GM23338 (cell line): ENCODE results near the gene RNF168.

ENCODE experiments used
- CREB1 ChIP-seq: fragments of 250-450 bp; sonication (Bioruptor Pico); IDR thresholded peaks from 2 replicates; pipeline ENCODE4 v1.5.0; 2020; ENCODE audit warnings: low read depth, mild to moderate bottlenecking, moderate library complexity
- EZH2 ChIP-seq: fragments of 200-600 bp; sonication (generic); IDR thresholded peaks from one replicate; pipeline ENCODE4 v1.8.0; 2017; ENCODE audit warnings: antibody characterized with exemption, mild to moderate bottlenecking, low read depth; ENCODE audit not compliant: unreplicated experiment
- EZH2phosphoT487 ChIP-seq: fragments of 200-600 bp; sonication (generic); IDR thresholded peaks from one replicate; pipeline ENCODE4 v1.8.1; 2018; ENCODE audit warnings: antibody characterized with exemption; ENCODE audit not compliant: unreplicated experiment
- JUNB ChIP-seq: IDR thresholded peaks from one replicate; pipeline ENCODE4 v1.6.1; 2016; ENCODE audit warnings: antibody characterized with exemption; ENCODE audit not compliant: unreplicated experiment
- NANOG ChIP-seq: IDR thresholded peaks from 2 replicates; pipeline ENCODE4 v1.6.1; 2016; ENCODE audit warnings: antibody characterized with exemption, borderline replicate concordance
- POLR2AphosphoS5 ChIP-seq: IDR thresholded peaks from 2 replicates; pipeline ENCODE4 v1.6.1; 2016; ENCODE audit warnings: antibody characterized with exemption, low read depth
- STAT1 ChIP-seq: IDR thresholded peaks from one replicate; pipeline ENCODE4 v1.6.1; 2016; ENCODE audit warnings: antibody characterized with exemption; ENCODE audit not compliant: unreplicated experiment
- ZNF114 ChIP-seq: fragments of 250-450 bp; sonication (Bioruptor Pico); IDR thresholded peaks from 2 replicates; pipeline ENCODE4 v1.5.0; 2020; ENCODE audit warnings: mild to moderate bottlenecking, moderate library complexity
- ZNF331 ChIP-seq: fragments of 250-450 bp; sonication (Bioruptor Pico); IDR thresholded peaks from 2 replicates; pipeline ENCODE4 v1.5.0; 2020; ENCODE audit warnings: low read depth, mild to moderate bottlenecking, moderate library complexity
- TF ChIP-seq, protein P1 (sequence below): IDR thresholded peaks from 2 replicates; pipeline ENCODE4 v1.6.1; 2016; ENCODE audit warnings: antibody characterized with exemption
- TF ChIP-seq, protein P2 (sequence below), 2 experiments: fragments of 200-600 bp in 1 of 2; sonication (generic) in 1 of 2; conservative IDR thresholded peaks; 2 replicates each; pipeline versions ENCODE4 v1.5.1 to v1.6.1; 2016 to 2017; ENCODE audit warnings: antibody characterized with exemption in 2 of 2, low read depth in 2 of 2, mild to moderate bottlenecking in 2 of 2, moderate library complexity in 1 of 2
- TF ChIP-seq, protein P3 (sequence below): IDR thresholded peaks from one replicate; pipeline ENCODE4 v1.6.1; 2018; ENCODE audit warnings: antibody characterized with exemption; ENCODE audit not compliant: unreplicated experiment
- TF ChIP-seq, protein P4 (sequence below): fragments of 250-450 bp; sonication (Bioruptor Pico); IDR thresholded peaks from 2 replicates; pipeline ENCODE4 v1.5.0; 2020; ENCODE audit warnings: mild to moderate bottlenecking, moderate library complexity

DNA sequence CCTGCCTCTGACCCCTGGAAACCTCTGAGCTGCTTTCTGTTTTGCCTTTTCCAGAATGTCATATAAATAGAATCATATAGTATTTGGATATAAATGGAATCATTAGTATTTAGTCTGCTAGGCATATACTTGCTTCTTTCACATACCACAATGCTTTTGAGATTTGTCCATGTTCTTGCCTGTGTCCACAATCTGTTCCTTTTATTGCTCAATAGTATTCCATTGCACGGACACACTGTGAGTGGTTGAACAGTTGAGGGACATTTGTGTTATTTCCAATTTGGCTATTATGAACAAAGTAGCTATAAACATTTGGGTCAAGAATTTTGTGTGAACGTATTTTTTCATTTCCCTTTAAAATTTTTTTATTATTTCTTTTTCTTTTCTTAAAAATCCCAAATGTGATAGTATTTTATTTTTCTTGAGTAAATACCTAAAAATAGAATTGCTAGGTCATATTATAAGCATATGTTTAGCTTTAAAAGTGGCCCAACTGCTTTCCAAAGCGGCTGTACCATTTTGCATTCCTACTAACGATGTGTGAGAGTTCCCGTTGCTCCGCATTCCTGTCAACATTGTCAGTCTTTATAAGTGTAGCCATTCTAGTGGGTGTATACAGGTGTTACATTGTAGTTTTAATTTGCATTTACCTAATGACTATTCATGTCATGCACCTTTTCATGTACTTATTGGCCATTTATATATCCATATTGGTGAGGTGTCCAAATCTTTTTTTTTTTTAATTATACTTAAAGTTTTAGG is 38.3 kb upstream of the RNF168 start:
- TF ChIP-seq, protein P1, sequence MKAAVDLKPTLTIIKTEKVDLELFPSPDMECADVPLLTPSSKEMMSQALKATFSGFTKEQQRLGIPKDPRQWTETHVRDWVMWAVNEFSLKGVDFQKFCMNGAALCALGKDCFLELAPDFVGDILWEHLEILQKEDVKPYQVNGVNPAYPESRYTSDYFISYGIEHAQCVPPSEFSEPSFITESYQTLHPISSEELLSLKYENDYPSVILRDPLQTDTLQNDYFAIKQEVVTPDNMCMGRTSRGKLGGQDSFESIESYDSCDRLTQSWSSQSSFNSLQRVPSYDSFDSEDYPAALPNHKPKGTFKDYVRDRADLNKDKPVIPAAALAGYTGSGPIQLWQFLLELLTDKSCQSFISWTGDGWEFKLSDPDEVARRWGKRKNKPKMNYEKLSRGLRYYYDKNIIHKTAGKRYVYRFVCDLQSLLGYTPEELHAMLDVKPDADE: no peak
- TF ChIP-seq EZH2phosphoT487: no peak
- TF ChIP-seq, protein P2, sequence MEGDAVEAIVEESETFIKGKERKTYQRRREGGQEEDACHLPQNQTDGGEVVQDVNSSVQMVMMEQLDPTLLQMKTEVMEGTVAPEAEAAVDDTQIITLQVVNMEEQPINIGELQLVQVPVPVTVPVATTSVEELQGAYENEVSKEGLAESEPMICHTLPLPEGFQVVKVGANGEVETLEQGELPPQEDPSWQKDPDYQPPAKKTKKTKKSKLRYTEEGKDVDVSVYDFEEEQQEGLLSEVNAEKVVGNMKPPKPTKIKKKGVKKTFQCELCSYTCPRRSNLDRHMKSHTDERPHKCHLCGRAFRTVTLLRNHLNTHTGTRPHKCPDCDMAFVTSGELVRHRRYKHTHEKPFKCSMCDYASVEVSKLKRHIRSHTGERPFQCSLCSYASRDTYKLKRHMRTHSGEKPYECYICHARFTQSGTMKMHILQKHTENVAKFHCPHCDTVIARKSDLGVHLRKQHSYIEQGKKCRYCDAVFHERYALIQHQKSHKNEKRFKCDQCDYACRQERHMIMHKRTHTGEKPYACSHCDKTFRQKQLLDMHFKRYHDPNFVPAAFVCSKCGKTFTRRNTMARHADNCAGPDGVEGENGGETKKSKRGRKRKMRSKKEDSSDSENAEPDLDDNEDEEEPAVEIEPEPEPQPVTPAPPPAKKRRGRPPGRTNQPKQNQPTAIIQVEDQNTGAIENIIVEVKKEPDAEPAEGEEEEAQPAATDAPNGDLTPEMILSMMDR (conservative IDR thresholded peaks at IDR 0.05; ENCODE audit: low read depth in 2 of 2): no peak
- no peak for TF ChIP-seq POLR2AphosphoS5
- TF ChIP-seq, protein P3, sequence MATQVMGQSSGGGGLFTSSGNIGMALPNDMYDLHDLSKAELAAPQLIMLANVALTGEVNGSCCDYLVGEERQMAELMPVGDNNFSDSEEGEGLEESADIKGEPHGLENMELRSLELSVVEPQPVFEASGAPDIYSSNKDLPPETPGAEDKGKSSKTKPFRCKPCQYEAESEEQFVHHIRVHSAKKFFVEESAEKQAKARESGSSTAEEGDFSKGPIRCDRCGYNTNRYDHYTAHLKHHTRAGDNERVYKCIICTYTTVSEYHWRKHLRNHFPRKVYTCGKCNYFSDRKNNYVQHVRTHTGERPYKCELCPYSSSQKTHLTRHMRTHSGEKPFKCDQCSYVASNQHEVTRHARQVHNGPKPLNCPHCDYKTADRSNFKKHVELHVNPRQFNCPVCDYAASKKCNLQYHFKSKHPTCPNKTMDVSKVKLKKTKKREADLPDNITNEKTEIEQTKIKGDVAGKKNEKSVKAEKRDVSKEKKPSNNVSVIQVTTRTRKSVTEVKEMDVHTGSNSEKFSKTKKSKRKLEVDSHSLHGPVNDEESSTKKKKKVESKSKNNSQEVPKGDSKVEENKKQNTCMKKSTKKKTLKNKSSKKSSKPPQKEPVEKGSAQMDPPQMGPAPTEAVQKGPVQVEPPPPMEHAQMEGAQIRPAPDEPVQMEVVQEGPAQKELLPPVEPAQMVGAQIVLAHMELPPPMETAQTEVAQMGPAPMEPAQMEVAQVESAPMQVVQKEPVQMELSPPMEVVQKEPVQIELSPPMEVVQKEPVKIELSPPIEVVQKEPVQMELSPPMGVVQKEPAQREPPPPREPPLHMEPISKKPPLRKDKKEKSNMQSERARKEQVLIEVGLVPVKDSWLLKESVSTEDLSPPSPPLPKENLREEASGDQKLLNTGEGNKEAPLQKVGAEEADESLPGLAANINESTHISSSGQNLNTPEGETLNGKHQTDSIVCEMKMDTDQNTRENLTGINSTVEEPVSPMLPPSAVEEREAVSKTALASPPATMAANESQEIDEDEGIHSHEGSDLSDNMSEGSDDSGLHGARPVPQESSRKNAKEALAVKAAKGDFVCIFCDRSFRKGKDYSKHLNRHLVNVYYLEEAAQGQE: no peak
- TF ChIP-seq EZH2: no peak
- no peak for TF ChIP-seq NANOG
- no peak for TF ChIP-seq CREB1 (CRISPR knock-in tag)
- TF ChIP-seq JUNB: no peak
- no peak for TF ChIP-seq ZNF114 (CRISPR knock-in tag)
- TF ChIP-seq, protein P4, sequence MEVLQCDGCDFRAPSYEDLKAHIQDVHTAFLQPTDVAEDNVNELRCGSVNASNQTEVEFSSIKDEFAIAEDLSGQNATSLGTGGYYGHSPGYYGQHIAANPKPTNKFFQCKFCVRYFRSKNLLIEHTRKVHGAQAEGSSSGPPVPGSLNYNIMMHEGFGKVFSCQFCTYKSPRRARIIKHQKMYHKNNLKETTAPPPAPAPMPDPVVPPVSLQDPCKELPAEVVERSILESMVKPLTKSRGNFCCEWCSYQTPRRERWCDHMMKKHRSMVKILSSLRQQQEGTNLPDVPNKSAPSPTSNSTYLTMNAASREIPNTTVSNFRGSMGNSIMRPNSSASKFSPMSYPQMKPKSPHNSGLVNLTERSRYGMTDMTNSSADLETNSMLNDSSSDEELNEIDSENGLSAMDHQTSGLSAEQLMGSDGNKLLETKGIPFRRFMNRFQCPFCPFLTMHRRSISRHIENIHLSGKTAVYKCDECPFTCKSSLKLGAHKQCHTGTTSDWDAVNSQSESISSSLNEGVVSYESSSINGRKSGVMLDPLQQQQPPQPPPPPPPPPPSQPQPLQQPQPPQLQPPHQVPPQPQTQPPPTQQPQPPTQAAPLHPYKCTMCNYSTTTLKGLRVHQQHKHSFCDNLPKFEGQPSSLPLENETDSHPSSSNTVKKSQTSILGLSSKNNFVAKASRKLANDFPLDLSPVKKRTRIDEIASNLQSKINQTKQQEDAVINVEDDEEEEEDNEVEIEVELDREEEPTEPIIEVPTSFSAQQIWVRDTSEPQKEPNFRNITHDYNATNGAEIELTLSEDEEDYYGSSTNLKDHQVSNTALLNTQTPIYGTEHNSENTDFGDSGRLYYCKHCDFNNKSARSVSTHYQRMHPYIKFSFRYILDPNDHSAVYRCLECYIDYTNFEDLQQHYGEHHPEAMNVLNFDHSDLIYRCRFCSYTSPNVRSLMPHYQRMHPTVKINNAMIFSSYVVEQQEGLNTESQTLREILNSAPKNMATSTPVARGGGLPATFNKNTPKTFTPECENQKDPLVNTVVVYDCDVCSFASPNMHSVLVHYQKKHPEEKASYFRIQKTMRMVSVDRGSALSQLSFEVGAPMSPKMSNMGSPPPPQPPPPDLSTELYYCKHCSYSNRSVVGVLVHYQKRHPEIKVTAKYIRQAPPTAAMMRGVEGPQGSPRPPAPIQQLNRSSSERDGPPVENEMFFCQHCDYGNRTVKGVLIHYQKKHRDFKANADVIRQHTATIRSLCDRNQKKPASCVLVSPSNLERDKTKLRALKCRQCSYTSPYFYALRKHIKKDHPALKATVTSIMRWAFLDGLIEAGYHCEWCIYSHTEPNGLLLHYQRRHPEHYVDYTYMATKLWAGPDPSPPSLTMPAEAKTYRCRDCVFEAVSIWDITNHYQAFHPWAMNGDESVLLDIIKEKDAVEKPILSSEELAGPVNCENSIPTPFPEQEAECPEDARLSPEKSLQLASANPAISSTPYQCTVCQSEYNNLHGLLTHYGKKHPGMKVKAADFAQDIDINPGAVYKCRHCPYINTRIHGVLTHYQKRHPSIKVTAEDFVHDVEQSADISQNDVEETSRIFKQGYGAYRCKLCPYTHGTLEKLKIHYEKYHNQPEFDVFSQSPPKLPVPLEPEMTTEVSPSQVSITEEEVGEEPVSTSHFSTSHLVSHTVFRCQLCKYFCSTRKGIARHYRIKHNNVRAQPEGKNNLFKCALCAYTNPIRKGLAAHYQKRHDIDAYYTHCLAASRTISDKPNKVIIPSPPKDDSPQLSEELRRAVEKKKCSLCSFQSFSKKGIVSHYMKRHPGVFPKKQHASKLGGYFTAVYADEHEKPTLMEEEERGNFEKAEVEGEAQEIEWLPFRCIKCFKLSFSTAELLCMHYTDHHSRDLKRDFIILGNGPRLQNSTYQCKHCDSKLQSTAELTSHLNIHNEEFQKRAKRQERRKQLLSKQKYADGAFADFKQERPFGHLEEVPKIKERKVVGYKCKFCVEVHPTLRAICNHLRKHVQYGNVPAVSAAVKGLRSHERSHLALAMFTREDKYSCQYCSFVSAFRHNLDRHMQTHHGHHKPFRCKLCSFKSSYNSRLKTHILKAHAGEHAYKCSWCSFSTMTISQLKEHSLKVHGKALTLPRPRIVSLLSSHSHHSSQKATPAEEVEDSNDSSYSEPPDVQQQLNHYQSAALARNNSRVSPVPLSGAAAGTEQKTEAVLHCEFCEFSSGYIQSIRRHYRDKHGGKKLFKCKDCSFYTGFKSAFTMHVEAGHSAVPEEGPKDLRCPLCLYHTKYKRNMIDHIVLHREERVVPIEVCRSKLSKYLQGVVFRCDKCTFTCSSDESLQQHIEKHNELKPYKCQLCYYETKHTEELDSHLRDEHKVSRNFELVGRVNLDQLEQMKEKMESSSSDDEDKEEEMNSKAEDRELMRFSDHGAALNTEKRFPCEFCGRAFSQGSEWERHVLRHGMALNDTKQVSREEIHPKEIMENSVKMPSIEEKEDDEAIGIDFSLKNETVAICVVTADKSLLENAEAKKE: no peak
- no peak for TF ChIP-seq STAT1
- no peak for TF ChIP-seq ZNF331
